ENCODE results near the gene ANKMY1. TPM values are rescaled to one million over a fixed set of nuclear protein-coding genes. Genes with fewer than 3 reads are reported as not detected.

Gene ANKMY1
- total and polyA plus RNA-seq, 2 donors (not counting 1 experiment from before 2014, with no cell fraction given) = 51.7 to 72.1 TPM

GRCh38 chr2:240570531-240571313, 12.9 kb upstream of the ANKMY1 start:
- peaks cover 75% of the 10 kb centered on the region for H4K20me1 ChIP-seq (ENCODE audit: control insufficient read depth, insufficient read depth, low read length, poor library complexity, severe bottlenecking)
- Mint-ChIP-seq H3K9me3 (ENCODE audit: insufficient read depth) (no peaks in the 10 kb centered on the region), H3K27me3 (no peaks in the 10 kb centered on the region), H3K4me1 (peaks cover 46% of the 10 kb centered on the region), H3K4me3 (peak overlapping the region; percentile 23), H3K27ac (no peak overlapping the region)
- H3K9ac ChIP-seq (ENCODE audit: low read length) = no peak overlapping the region
- H3K9me3 ChIP-seq (ENCODE audit: control extremely low read depth in 1 of 3, control insufficient read depth in 2 of 3, insufficient read depth in 1 of 3, low read length in 2 of 3) = no peaks in the 10 kb centered on the region
- POLR2A ChIA-PET = no interaction called here
- ATAC-seq (ENCODE audit: low read depth) = no peak
- no peak overlapping the region for H2AFZ ChIP-seq (ENCODE audit: insufficient read depth, low read depth, low read length, poor library complexity, severe bottlenecking)
- CTCF ChIA-PET = no interaction called here
- intact Hi-C loops (cut with micrococcal nuclease) = no loop called here
- no peak for TF ChIP-seq CTCF (IDR thresholded peaks at IDR 0.05)
- TF ChIP-seq EZH2 (IDR thresholded peaks at IDR 0.05; ENCODE audit: borderline replicate concordance, insufficient read depth, low read depth, low read length, poor library complexity, severe bottlenecking) = no peak
- peaks cover 41 to 44% of the 10 kb centered on the region in 2 donors for H3K4me1 ChIP-seq (ENCODE audit: control insufficient read depth in 2 of 2, insufficient read depth in 2 of 2, low read length in 2 of 2)
- H3K4me3 ChIP-seq (ENCODE audit: control extremely low read depth in 1 of 5, extremely low read depth in 1 of 5, insufficient read depth in 1 of 5, low read depth in 2 of 5, low read length in 4 of 5) = no peak overlapping the region
- H3K79me2 ChIP-seq (ENCODE audit: control insufficient read depth, insufficient read depth, low read length) = peaks cover 63% of the 10 kb centered on the region
- H3K27me3 ChIP-seq (replicated peaks in 1 of 4; ENCODE audit: control extremely low read depth in 1 of 4, control insufficient read depth in 3 of 4, insufficient read depth in 4 of 4, low read length in 3 of 4) = no peaks in the 10 kb centered on the region
- 96% methylated on average over 9 of the region's 11 CpGs for WGBS (ENCODE audit: insufficient coverage)
- H3K36me3 ChIP-seq (replicated peaks in 1 of 2; ENCODE audit: control extremely low read depth in 1 of 2, control insufficient read depth in 1 of 2, extremely low read depth in 1 of 2, insufficient read depth in 2 of 2, low read length in 1 of 2) = peaks cover 0 to 31% of the 10 kb centered on the region in 2 experiments
- no peak for DNase-seq
- no peak overlapping the region for H3K27ac ChIP-seq (ENCODE audit: low read length in 2 of 2)
- peak overlapping the region; percentile 98 for H3K4me2 ChIP-seq (replicated peaks; ENCODE audit: low read depth, low read length, poor library complexity, severe bottlenecking)

GRCh38 chr2:240569998-240570530, 12.3 kb upstream of the ANKMY1 start:
- peaks cover 64% of the 10 kb centered on the region for H3K79me2 ChIP-seq (ENCODE audit: control insufficient read depth, insufficient read depth, low read length)
- Mint-ChIP-seq H3K9me3 (ENCODE audit: insufficient read depth) (no peaks in the 10 kb centered on the region), H3K4me3 (peak overlapping the region; percentile 59), H3K27me3 (no peaks in the 10 kb centered on the region), H3K4me1 (peaks cover 53% of the 10 kb centered on the region), H3K27ac (no peak overlapping the region)
- ATAC-seq (ENCODE audit: low read depth) (no peak), DNase-seq (no peak)
- intact Hi-C loops (cut with micrococcal nuclease) = loop anchor here (10.0 kb wide), 1 partner anchor 535 kb away; the partner anchor contains the start of gene MTERF4
- H4K20me1 ChIP-seq (ENCODE audit: control insufficient read depth, insufficient read depth, low read length, poor library complexity, severe bottlenecking) = peaks cover 69% of the 10 kb centered on the region
- H3K36me3 ChIP-seq (replicated peaks in 1 of 2; ENCODE audit: control extremely low read depth in 1 of 2, control insufficient read depth in 1 of 2, extremely low read depth in 1 of 2, insufficient read depth in 2 of 2, low read length in 1 of 2) = peaks cover 0 to 25% of the 10 kb centered on the region in 2 experiments
- peak overlapping the region in 3 of 5 experiments; percentile 47 to 65 (median 60) for H3K4me3 ChIP-seq (ENCODE audit: control extremely low read depth in 1 of 5, extremely low read depth in 1 of 5, insufficient read depth in 1 of 5, low read depth in 2 of 5, low read length in 4 of 5)
- H3K27me3 ChIP-seq (replicated peaks in 1 of 4; ENCODE audit: control extremely low read depth in 1 of 4, control insufficient read depth in 3 of 4, insufficient read depth in 4 of 4, low read length in 3 of 4) = no peaks in the 10 kb centered on the region
- no peak overlapping the region for H3K27ac ChIP-seq (ENCODE audit: low read length in 2 of 2)
- CTCF ChIA-PET = no interaction called here
- H3K9ac ChIP-seq (ENCODE audit: low read length) = peak overlapping the region; percentile 81
- H2AFZ ChIP-seq (ENCODE audit: insufficient read depth, low read depth, low read length, poor library complexity, severe bottlenecking) = no peak overlapping the region
- 95% methylated on average over 15 of the region's 15 CpGs for WGBS (ENCODE audit: insufficient coverage)
- peak overlapping the region; percentile 98 for H3K4me2 ChIP-seq (replicated peaks; ENCODE audit: low read depth, low read length, poor library complexity, severe bottlenecking)
- H3K9me3 ChIP-seq (ENCODE audit: control extremely low read depth in 1 of 3, control insufficient read depth in 2 of 3, insufficient read depth in 1 of 3, low read length in 2 of 3) = no peaks in the 10 kb centered on the region
- H3K4me1 ChIP-seq (ENCODE audit: control insufficient read depth in 2 of 2, insufficient read depth in 2 of 2, low read length in 2 of 2) = peaks cover 48 to 50% of the 10 kb centered on the region in 2 donors
- TF ChIP-seq EZH2 (IDR thresholded peaks at IDR 0.05; ENCODE audit: borderline replicate concordance, insufficient read depth, low read depth, low read length, poor library complexity, severe bottlenecking) (no peak), CTCF (IDR thresholded peaks at IDR 0.05) (no peak)
- POLR2A ChIA-PET = interaction anchor here (2.3 kb wide), 1 partner anchor 16 kb away, joined by 21 read pairs; the partner anchor contains the start of gene CAPN10
